Measurements from ENCODE around the gene MRPL53. TPM values are rescaled to one million over a fixed set of nuclear protein-coding genes. Genes with fewer than 3 reads are reported as not detected.

Gene MRPL53
- total and polyA plus RNA-seq, 2 of the 13 experiments (the other 11 are each of a cell fraction or from before 2014, with no cell fraction given): 34.3 to 51.9 TPM

GRCh38 chr2:74488643-74489481 is 16.4 kb upstream of the MRPL53 start (continued):
- TF ChIP-seq, protein P1, sequence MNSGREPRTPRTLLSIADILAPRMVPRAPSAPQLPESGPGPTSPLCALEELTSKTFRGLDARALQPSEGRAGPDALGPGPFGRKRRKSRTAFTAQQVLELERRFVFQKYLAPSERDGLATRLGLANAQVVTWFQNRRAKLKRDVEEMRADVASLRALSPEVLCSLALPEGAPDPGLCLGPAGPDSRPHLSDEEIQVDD (CRISPR knock-in tag; IDR thresholded peaks at IDR 0.05; ENCODE audit: borderline replicate concordance): no peak
- TF ChIP-seq FOXA1 (IDR thresholded peaks at IDR 0.05) (no peak), FOXA1 (CRISPR knock-in tag; IDR thresholded peaks at IDR 0.05) (peak; percentile 42; the same call in 1 of the 2 replicates), PCBP2 (optimal IDR thresholded peaks at IDR 0.05; ENCODE audit: low read depth, low read length, poor library complexity, severe bottlenecking) (no peak), CHD4 (IDR thresholded peaks at IDR 0.05; ENCODE audit: borderline replicate concordance, low read length) (peak; percentile 86; the same call in 1 of the 2 replicates), ZNF225 (CRISPR knock-in tag; IDR thresholded peaks at IDR 0.05) (no peak), TBX3 (IDR thresholded peaks at IDR 0.05; ENCODE audit: borderline replicate concordance) (peak; percentile 87), ZMYM2 (CRISPR knock-in tag; IDR thresholded peaks at IDR 0.05) (peak; percentile 26; the same call in 1 of the 2 replicates), SIX1 (CRISPR knock-in tag; IDR thresholded peaks at IDR 0.05; ENCODE audit: borderline replicate concordance) (peak; percentile 57; the same call in 1 of the 2 replicates), GATAD1 (CRISPR knock-in tag; IDR thresholded peaks at IDR 0.05) (peak; percentile 20; the same call in 1 of the 2 replicates), PHF8 (CRISPR knock-in tag; IDR thresholded peaks at IDR 0.05) (peak; percentile 22; the same call in 1 of the 2 replicates), CENPT (CRISPR knock-in tag; IDR thresholded peaks at IDR 0.05; ENCODE audit: low read depth) (no peak), BORCS8-MEF2B (CRISPR knock-in tag; IDR thresholded peaks at IDR 0.05) (peak; percentile 74; the same call in 1 of the 2 replicates), ZNF446 (CRISPR knock-in tag; IDR thresholded peaks at IDR 0.05) (no peak), NFATC3 (CRISPR knock-in tag; IDR thresholded peaks at IDR 0.05) (peak; percentile 39; the same call in 1 of the 2 replicates), NBN (conservative IDR thresholded peaks at IDR 0.05) (no peak), ZFP36L2 (CRISPR knock-in tag; IDR thresholded peaks at IDR 0.05) (no peak), SMAD1 (CRISPR knock-in tag; IDR thresholded peaks at IDR 0.05; ENCODE audit: borderline replicate concordance, low read depth) (no peak), ZNF350 (CRISPR knock-in tag; IDR thresholded peaks at IDR 0.05; ENCODE audit: borderline replicate concordance, low read depth) (peak; percentile 63; the same call in 1 of the 2 replicates), EP300 (IDR thresholded peaks at IDR 0.05; ENCODE audit: low read depth in 2 of 2, low read length in 2 of 2) (peak; percentile 92 to 98), EP300 (CRISPR knock-in tag; IDR thresholded peaks at IDR 0.05; ENCODE audit: borderline replicate concordance) (peak; percentile 92), ZNF296 (CRISPR knock-in tag; conservative IDR thresholded peaks at IDR 0.05) (no peak), ZBTB20 (CRISPR knock-in tag; IDR thresholded peaks at IDR 0.05; ENCODE audit: borderline replicate concordance, low read depth) (0 out of 2 replicates have a peak, but pooled peaks have one; percentile 27), MED8 (CRISPR knock-in tag; IDR thresholded peaks at IDR 0.05; ENCODE audit: insufficient replicate concordance) (peak; percentile 57), RELA (CRISPR knock-in tag; IDR thresholded peaks at IDR 0.05) (no peak), CENPX (CRISPR knock-in tag; IDR thresholded peaks at IDR 0.05) (no peak), MLLT10 (CRISPR knock-in tag; IDR thresholded peaks at IDR 0.05) (no peak), GATA4 (IDR thresholded peaks at IDR 0.05; ENCODE audit: borderline replicate concordance, low read depth) (peak; percentile 81; the same call in 1 of the 2 replicates), JARID2 (CRISPR knock-in tag; IDR thresholded peaks at IDR 0.05; ENCODE audit: insufficient replicate concordance) (no peak)
- TF ChIP-seq, protein P2, sequence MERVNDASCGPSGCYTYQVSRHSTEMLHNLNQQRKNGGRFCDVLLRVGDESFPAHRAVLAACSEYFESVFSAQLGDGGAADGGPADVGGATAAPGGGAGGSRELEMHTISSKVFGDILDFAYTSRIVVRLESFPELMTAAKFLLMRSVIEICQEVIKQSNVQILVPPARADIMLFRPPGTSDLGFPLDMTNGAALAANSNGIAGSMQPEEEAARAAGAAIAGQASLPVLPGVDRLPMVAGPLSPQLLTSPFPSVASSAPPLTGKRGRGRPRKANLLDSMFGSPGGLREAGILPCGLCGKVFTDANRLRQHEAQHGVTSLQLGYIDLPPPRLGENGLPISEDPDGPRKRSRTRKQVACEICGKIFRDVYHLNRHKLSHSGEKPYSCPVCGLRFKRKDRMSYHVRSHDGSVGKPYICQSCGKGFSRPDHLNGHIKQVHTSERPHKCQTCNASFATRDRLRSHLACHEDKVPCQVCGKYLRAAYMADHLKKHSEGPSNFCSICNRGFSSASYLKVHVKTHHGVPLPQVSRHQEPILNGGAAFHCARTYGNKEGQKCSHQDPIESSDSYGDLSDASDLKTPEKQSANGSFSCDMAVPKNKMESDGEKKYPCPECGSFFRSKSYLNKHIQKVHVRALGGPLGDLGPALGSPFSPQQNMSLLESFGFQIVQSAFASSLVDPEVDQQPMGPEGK (CRISPR knock-in tag; IDR thresholded peaks at IDR 0.05): no peak; the same call in 1 of the 2 replicates

Data from HepG2 (cell line).